Liver (tissue), 9 donors: ENCODE data around the gene SCYL3. TPM values are rescaled to one million over a fixed set of nuclear protein-coding genes. Genes with fewer than 3 reads are reported as not detected.

Experiments
- DNase-seq: peaks from one replicate; pipeline ENCODE4 v3.0.0-alpha.2; 2017; ENCODE audit warnings: low spot score
- H3K27ac ChIP-seq, 2 donors: one replicate each; pipeline ENCODE4 v1.7.0; 2013; ENCODE audit warnings: inconsistent platforms in 2 of 2, low read length in 2 of 2, control low read depth in 1 of 2, low read depth in 1 of 2, mild to moderate bottlenecking in 1 of 2
- H3K27me3 ChIP-seq, 4 donors: one replicate each; pipeline versions ENCODE4 v1.6.1 to v1.7.0; 2013; ENCODE audit warnings: low read length in 3 of 4, inconsistent platforms in 1 of 4, mild to moderate bottlenecking in 1 of 4, moderate library complexity in 1 of 4; ENCODE audit not compliant: control insufficient read depth in 4 of 4, insufficient read depth in 4 of 4
- H3K36me3 ChIP-seq, 4 donors: one replicate each; pipeline versions ENCODE4 v1.6.1 to v1.7.0; 2013; ENCODE audit warnings: low read length in 3 of 4, mild to moderate bottlenecking in 3 of 4, low read depth in 1 of 4, moderate library complexity in 1 of 4; ENCODE audit not compliant: control insufficient read depth in 4 of 4, insufficient read depth in 3 of 4
- H3K4me1 ChIP-seq, 4 donors: one replicate each; pipeline versions ENCODE4 v1.6.1 to v1.7.0; 2013; ENCODE audit warnings: low read length in 3 of 4, mild to moderate bottlenecking in 3 of 4, moderate library complexity in 1 of 4; ENCODE audit not compliant: control insufficient read depth in 4 of 4, insufficient read depth in 4 of 4
- H3K4me3 ChIP-seq, 3 donors: one replicate each; pipeline versions ENCODE4 v1.6.1 to v1.7.0; 2013; ENCODE audit warnings: low read length in 3 of 3, control low read depth in 1 of 3, low read depth in 1 of 3, mild to moderate bottlenecking in 1 of 3
- H3K9ac ChIP-seq, 2 donors: one replicate each; pipeline ENCODE4 v1.7.0; 2013; ENCODE audit warnings: low read length in 2 of 2, mild to moderate bottlenecking in 2 of 2, moderate library complexity in 2 of 2, control low read depth in 1 of 2, low read depth in 1 of 2
- H3K9me3 ChIP-seq, 4 donors: one replicate each; pipeline versions ENCODE4 v1.6.1 to v1.7.0; 2013; ENCODE audit warnings: low read length in 3 of 4; ENCODE audit not compliant: control insufficient read depth in 4 of 4
- CTCF ChIP-seq: fragments of 150-350 bp; IDR thresholded peaks from 2 replicates; pipeline ENCODE4 v1.5.1; 2017; ENCODE audit warnings: improper control_type of control experiment, low read depth, low read length; ENCODE audit not compliant: missing input control
- FOXA1 ChIP-seq: IDR thresholded peaks from 2 replicates; pipeline ENCODE4 v1.6.1; 2016; ENCODE audit warnings: antibody characterized with exemption
- FOXA2 ChIP-seq: IDR thresholded peaks from 2 replicates; pipeline ENCODE4 v1.6.1; 2016; ENCODE audit warnings: antibody characterized with exemption
- HNF4G ChIP-seq: IDR thresholded peaks from 2 replicates; pipeline ENCODE4 v1.6.1; 2016; ENCODE audit warnings: antibody characterized with exemption
- JUND ChIP-seq, 2 donors: IDR thresholded peaks; 2 replicates each; pipeline ENCODE4 v1.6.1; 2016; ENCODE audit warnings: antibody characterized with exemption in 2 of 2
- NR2F2 ChIP-seq: IDR thresholded peaks from 2 replicates; pipeline ENCODE4 v1.6.1; 2016; ENCODE audit warnings: antibody characterized with exemption
- REST ChIP-seq: IDR thresholded peaks from 2 replicates; pipeline ENCODE4 v1.6.1; 2016; ENCODE audit warnings: antibody characterized with exemption, mild to moderate bottlenecking
- RXRA ChIP-seq, 2 donors: IDR thresholded peaks; 2 replicates each; pipeline ENCODE4 v1.6.1; 2017 to 2018; ENCODE audit warnings: antibody characterized with exemption in 2 of 2, mild to moderate bottlenecking in 1 of 2
- TAF1 ChIP-seq: conservative IDR thresholded peaks from 2 replicates; pipeline ENCODE4 v1.6.1; 2016; ENCODE audit warnings: antibody characterized with exemption, mild to moderate bottlenecking
- YY1 ChIP-seq: IDR thresholded peaks from 2 replicates; pipeline ENCODE4 v1.6.1; 2016; ENCODE audit warnings: antibody characterized with exemption, mild to moderate bottlenecking
- ZBTB33 ChIP-seq: IDR thresholded peaks from 2 replicates; pipeline ENCODE4 v1.6.1; 2016; ENCODE audit warnings: antibody characterized with exemption
- WGBS: extraction: QIAGEN DNeasy Blood & Tissue Kit; methylation state at CpG from one replicate; pipeline ENCODE4 v1.1.7; 2013; 5-methylcytosine and 5-hydroxymethylcytosine counted together
- polyA plus RNA-seq, 2 donors: library from polyadenylated mRNA; stranded (reverse) in 1 of 2; unstranded in 1 of 2; fragments of 200-250 nt in 1 of 2; fragments of >200 nt in 1 of 2; fragmentation: Nextera tagmentation in 1 of 2; extraction: Ambion mirVana in 1 of 2; gene quantifications; one replicate each; pipeline versions ENCODE4 v1.2.1 to v1.2.3, GENCODE V29; 2013 to 2015
- total RNA-seq, 2 donors: library from RNA; depleted of rRNA; stranded (reverse); fragments of >200 nt; gene quantifications; one replicate each; pipeline ENCODE4 v1.2.3, GENCODE V29; 2014
- TF ChIP-seq, protein P1 (sequence below): IDR thresholded peaks from 2 replicates; pipeline ENCODE4 v1.6.1; 2016; ENCODE audit warnings: antibody characterized with exemption
- donor health status: healthy.
- donor health status: healthy.
- donor health status: healthy.
- donor health status: healthy.
- donor health status: healthy.

The SCYL3 gene
- total and polyA plus RNA-seq, 4 donors: 4.0 to 12.2 (median 6.1) TPM

DNA sequence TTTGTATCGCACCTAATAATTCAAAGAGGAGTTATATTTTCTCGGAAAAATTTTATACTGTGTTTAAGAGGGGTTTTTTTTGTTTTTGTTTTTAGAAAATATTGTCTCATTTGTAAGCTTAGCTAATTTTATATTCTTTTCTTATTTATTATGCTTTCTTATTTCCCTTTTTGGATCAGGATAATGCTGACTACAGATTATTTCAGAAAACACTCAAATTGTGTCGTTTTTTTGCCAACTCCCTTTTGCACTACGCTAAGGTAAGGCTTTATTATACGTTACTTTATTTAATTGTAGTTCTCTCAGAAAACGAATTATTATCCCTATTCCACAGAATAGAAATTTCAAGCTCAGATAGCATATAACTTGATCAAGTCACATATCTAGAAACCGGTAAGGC lies 72.2 kb downstream of the SCYL3 start:
- no peaks in the 10 kb centered on the region for H3K4me1 ChIP-seq
- TF ChIP-seq TAF1: no peak
- no peak for TF ChIP-seq RXRA (IDR thresholded peaks at IDR 0.05)
- no peak for TF ChIP-seq NR2F2
- no peak for TF ChIP-seq HNF4G
- TF ChIP-seq ZBTB33: no peak
- TF ChIP-seq REST: no peak
- TF ChIP-seq FOXA1: no peak
- no peak overlapping the region for H3K4me3 ChIP-seq
- no peaks in the 10 kb centered on the region for H3K9me3 ChIP-seq
- no peak for DNase-seq
- no peaks in the 10 kb centered on the region for H3K27me3 ChIP-seq
- WGBS: 98% methylated on average over 7 of the region's 7 CpGs
- H3K9ac ChIP-seq: no peak overlapping the region
- H3K27ac ChIP-seq: no peak overlapping the region
- peaks cover 0 to 11% (median 5%) of the 10 kb centered on the region in 4 donors for H3K36me3 ChIP-seq

DNA sequence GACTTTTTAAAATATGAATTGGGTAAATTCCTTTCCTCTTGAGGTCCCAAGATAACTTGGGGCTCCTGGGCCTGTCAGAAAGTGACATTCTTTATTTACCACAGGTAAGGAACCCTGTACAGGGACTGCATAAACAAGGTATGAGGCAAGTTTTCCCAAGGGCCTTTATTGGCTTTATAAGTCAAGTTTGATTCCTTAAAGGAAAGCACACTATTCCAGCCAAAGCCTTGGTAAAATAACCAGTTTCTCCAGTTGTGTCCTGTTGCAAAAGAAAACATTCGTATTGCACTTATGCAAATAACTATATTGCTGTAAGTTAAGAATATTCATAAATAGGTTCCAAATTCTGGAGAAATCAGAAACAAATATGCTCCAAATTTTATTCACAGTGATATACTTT lies 77.1 kb downstream of the SCYL3 start:
- Histone ChIP-seq H3K36me3 (peaks cover 0 to 2% (median under 1%) of the 10 kb centered on the region in 4 donors), H3K9me3 (no peaks in the 10 kb centered on the region), H3K27ac (no peak overlapping the region), H3K27me3 (no peaks in the 10 kb centered on the region), H3K9ac (no peak overlapping the region), H3K4me3 (no peak overlapping the region), H3K4me1 (no peaks in the 10 kb centered on the region)
- DNase-seq: no peak
- TF ChIP-seq FOXA2 (no peak), YY1 (no peak), CTCF (no peak), JUND (IDR thresholded peaks at IDR 0.05) (no peak)
- TF ChIP-seq, protein P1, sequence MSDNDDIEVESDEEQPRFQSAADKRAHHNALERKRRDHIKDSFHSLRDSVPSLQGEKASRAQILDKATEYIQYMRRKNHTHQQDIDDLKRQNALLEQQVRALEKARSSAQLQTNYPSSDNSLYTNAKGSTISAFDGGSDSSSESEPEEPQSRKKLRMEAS: no peak
- 95% methylated on average over 1 of the region's 1 CpG for WGBS
